H9 (cell line): ENCODE results near the gene ROBO1. TPM values are rescaled to one million over a fixed set of nuclear protein-coding genes. Genes with fewer than 3 reads are reported as not detected.

Experiments
- DNase-seq: peaks from one replicate; pipeline ENCODE4 v3.0.0-alpha.2; 2017
- H2AFZ ChIP-seq: one replicate; pipeline ENCODE4 v1.6.1; 2013; ENCODE audit warnings: mild to moderate bottlenecking, low read length, control low read depth, moderate library complexity
- H2AK5ac ChIP-seq: 2 replicates; pipeline ENCODE4 v1.6.1; 2013; ENCODE audit warnings: low read length, control low read depth, mixed read lengths; ENCODE audit not compliant: insufficient read length
- H2BK120ac ChIP-seq: one replicate; pipeline ENCODE4 v1.6.1; 2013; ENCODE audit warnings: low read depth, mild to moderate bottlenecking, low read length, control low read depth, inconsistent platforms; ENCODE audit not compliant: poor library complexity, severe bottlenecking
- H2BK12ac ChIP-seq: 2 replicates; pipeline ENCODE4 v1.6.1; 2013; ENCODE audit warnings: low read length, control low read depth, mixed read lengths, low read depth; ENCODE audit not compliant: insufficient read length
- H2BK15ac ChIP-seq: 2 replicates; pipeline ENCODE4 v1.6.1; 2013; ENCODE audit warnings: low read depth, low read length, control low read depth
- H2BK20ac ChIP-seq: one replicate; pipeline ENCODE4 v1.6.1; 2013; ENCODE audit warnings: low read depth, mild to moderate bottlenecking, low read length, control low read depth, inconsistent platforms; ENCODE audit not compliant: poor library complexity, severe bottlenecking
- H2BK5ac ChIP-seq: 2 replicates; pipeline ENCODE4 v1.6.1; 2013; ENCODE audit warnings: low read length, control low read depth, mixed read lengths; ENCODE audit not compliant: insufficient read length
- H3K14ac ChIP-seq: 2 replicates; pipeline ENCODE4 v1.6.1; 2013; ENCODE audit warnings: low read length, control low read depth; ENCODE audit not compliant: insufficient read depth
- H3K18ac ChIP-seq: 2 replicates; pipeline ENCODE4 v1.6.1; 2013; ENCODE audit warnings: low read depth, mild to moderate bottlenecking, mixed read lengths, low read length, control low read depth; ENCODE audit not compliant: insufficient read length
- H3K23ac ChIP-seq: 2 replicates; pipeline ENCODE4 v1.6.1; 2013; ENCODE audit warnings: low read length, control low read depth, mixed read lengths, low read depth; ENCODE audit not compliant: insufficient read length
- H3K23me2 ChIP-seq: 2 replicates; pipeline ENCODE4 v1.6.1; 2013; ENCODE audit warnings: low read depth, mild to moderate bottlenecking, mixed read lengths, low read length, control low read depth; ENCODE audit not compliant: insufficient read length, poor library complexity, severe bottlenecking
- H3K27ac ChIP-seq: 2 replicates; pipeline ENCODE4 v1.5.1; 2013; ENCODE audit warnings: low read length, control low read depth, mixed read lengths, low read depth; ENCODE audit not compliant: insufficient read length
- H3K27me3 ChIP-seq: 2 replicates; pipeline ENCODE4 v1.6.1; 2013; ENCODE audit warnings: low read length, control low read depth, inconsistent platforms; ENCODE audit not compliant: insufficient read depth
- H3K4ac ChIP-seq: 2 replicates; pipeline ENCODE4 v1.6.1; 2013; ENCODE audit warnings: low read depth, mild to moderate bottlenecking, control low read depth, inconsistent platforms, low read length, moderate library complexity
- H3K4me1 ChIP-seq: 2 replicates; pipeline ENCODE4 v1.6.1; 2013; ENCODE audit warnings: low read length, control low read depth, inconsistent platforms; ENCODE audit not compliant: insufficient read depth
- H3K4me2 ChIP-seq: 2 replicates; pipeline ENCODE4 v1.6.1; 2013; ENCODE audit warnings: low read length, control low read depth, mixed read lengths; ENCODE audit not compliant: insufficient read length, insufficient read depth
- H3K56ac ChIP-seq: 2 replicates; pipeline ENCODE4 v1.6.1; 2013; ENCODE audit warnings: low read depth, mild to moderate bottlenecking, mixed read lengths, low read length, control low read depth; ENCODE audit not compliant: insufficient read length
- H3K79me1 ChIP-seq: 2 replicates; pipeline ENCODE4 v1.6.1; 2013; ENCODE audit warnings: low read depth, mild to moderate bottlenecking, moderate library complexity, low read length, control low read depth, inconsistent platforms; ENCODE audit not compliant: insufficient read depth, poor library complexity, severe bottlenecking
- H3K79me2 ChIP-seq: 2 replicates; pipeline ENCODE4 v1.6.1; 2013; ENCODE audit warnings: low read length, control low read depth, inconsistent platforms; ENCODE audit not compliant: insufficient read depth
- H3K9ac ChIP-seq: 2 replicates; pipeline ENCODE4 v1.6.1; 2013; ENCODE audit warnings: low read length, control low read depth, mixed read lengths; ENCODE audit not compliant: insufficient read length; ENCODE audit errors: extremely low read depth
- H3K9me3 ChIP-seq: one replicate; pipeline ENCODE4 v1.6.1; 2013; ENCODE audit warnings: low read depth, low read length, inconsistent platforms; ENCODE audit not compliant: control insufficient read depth
- H3T11ph ChIP-seq: one replicate; pipeline ENCODE4 v1.6.1; 2013; ENCODE audit warnings: mild to moderate bottlenecking, low read length, control low read depth, inconsistent platforms
- H4K20me1 ChIP-seq: one replicate; pipeline ENCODE4 v1.6.1; 2013; ENCODE audit not compliant: control insufficient read depth, insufficient read length, insufficient read depth
- H4K5ac ChIP-seq: 2 replicates; pipeline ENCODE4 v1.6.1; 2013; ENCODE audit warnings: low read depth, mild to moderate bottlenecking, mixed read lengths, low read length, control low read depth; ENCODE audit not compliant: insufficient read length
- H4K8ac ChIP-seq: replicated peaks from 2 replicates; pipeline ENCODE4 v1.6.1; 2013; ENCODE audit warnings: low read length, control low read depth, mixed read lengths, low read depth; ENCODE audit not compliant: insufficient read length
- H4K91ac ChIP-seq: 2 replicates; pipeline ENCODE4 v1.6.1; 2013; ENCODE audit warnings: low read depth, mild to moderate bottlenecking, moderate library complexity, mixed read lengths, low read length, control low read depth; ENCODE audit not compliant: insufficient read length
- H3K27ac Mint-ChIP-seq, 3 experiments: 2 replicates in 2 of 3; 3 replicates in 1 of 3; pipeline ENCODE4 v1.8.0; 2020 to 2021; ENCODE audit warnings: mixed read lengths in 3 of 3, mild to moderate bottlenecking in 1 of 3, moderate library complexity in 1 of 3
- H3K27me3 Mint-ChIP-seq: 2 replicates; pipeline ENCODE4 v1.8.0; 2021; ENCODE audit warnings: low read depth, mild to moderate bottlenecking, moderate library complexity, mixed read lengths
- H3K36me3 Mint-ChIP-seq, 3 experiments: 2 replicates in 2 of 3; 3 replicates in 1 of 3; pipeline ENCODE4 v1.8.0; 2020 to 2021; ENCODE audit warnings: low read depth in 3 of 3, mixed read lengths in 3 of 3; ENCODE audit not compliant: insufficient read depth in 1 of 3
- H3K4me1 Mint-ChIP-seq, 2 experiments: 2 replicates each; pipeline ENCODE4 v1.8.0; 2020; ENCODE audit warnings: mixed read lengths in 2 of 2
- H3K4me3 Mint-ChIP-seq, 2 experiments: 2 replicates in 1 of 2; 3 replicates in 1 of 2; pipeline ENCODE4 v1.8.0; 2020 to 2021; ENCODE audit warnings: mild to moderate bottlenecking in 2 of 2, mixed read lengths in 2 of 2, moderate library complexity in 1 of 2
- H3K9me3 Mint-ChIP-seq, 2 experiments: 2 replicates in 1 of 2; 3 replicates in 1 of 2; pipeline ENCODE4 v1.8.0; 2020; ENCODE audit warnings: mild to moderate bottlenecking in 2 of 2, mixed read lengths in 2 of 2, moderate library complexity in 1 of 2
- CTCF ChIP-seq: fragments of 200-600 bp; sonication (generic); conservative IDR thresholded peaks from 3 replicates; pipeline ENCODE4 v1.8.0; 2021; ENCODE audit warnings: antibody characterized with exemption, mild to moderate bottlenecking
- WGBS: extraction: QIAGEN DNeasy Blood & Tissue Kit; methylation state at CpG from one replicate; pipeline ENCODE4 v1.1.7; 2013; ENCODE audit warnings: missing lambda C conversion rate, low lambda C conversion rate, mixed read lengths; ENCODE audit not compliant: insufficient read length; ENCODE audit errors: extremely low coverage; 5-methylcytosine and 5-hydroxymethylcytosine counted together
- total RNA-seq: library from RNA; stranded (reverse); gene quantifications from 2 replicates; pipeline ENCODE4 v1.2.1, GENCODE V29; 2021

ROBO1 gene
- total RNA-seq, 1 experiment from 2014 or later, result 62.7 TPM

GRCh38 chr3:78924711-78925110 is 843.1 kb downstream of the ROBO1 start:
- no peak overlapping the region for H3K14ac ChIP-seq
- no peak overlapping the region for H3K27ac ChIP-seq
- no peak overlapping the region for H4K8ac ChIP-seq
- H2AFZ ChIP-seq, result no peak overlapping the region
- no peak for DNase-seq
- H3K9me3 Mint-ChIP-seq, result no peaks in the 10 kb centered on the region
- H2AK5ac ChIP-seq, result no peak overlapping the region
- H3K4me2 ChIP-seq, result no peak overlapping the region
- TF ChIP-seq CTCF, result no peak
- H3K4me1 Mint-ChIP-seq, result no peaks in the 10 kb centered on the region
- H3K27me3 ChIP-seq, result no peaks in the 10 kb centered on the region
- H3T11ph ChIP-seq, result no peak overlapping the region
- H3K27me3 Mint-ChIP-seq, result no peaks in the 10 kb centered on the region
- H4K5ac ChIP-seq, result no peak overlapping the region
- no peak overlapping the region for H2BK12ac ChIP-seq
- no CpG with 5 or more reads among the region's 1 CpG for WGBS
- H4K91ac ChIP-seq, result no peak overlapping the region
- no peak overlapping the region for H3K9ac ChIP-seq
- H3K27ac Mint-ChIP-seq, result no peak overlapping the region
- no peak overlapping the region for H2BK20ac ChIP-seq
- no peaks in the 10 kb centered on the region; a peak in 1 of 7 replicates for H3K36me3 Mint-ChIP-seq
- H3K23ac ChIP-seq, result no peak overlapping the region
- H3K4me1 ChIP-seq, result no peaks in the 10 kb centered on the region
- 0 out of 2 replicates have a peak, but pooled peaks cover 2% of the 10 kb centered on the region for H3K79me2 ChIP-seq
- H3K56ac ChIP-seq, result no peak overlapping the region
- no peak overlapping the region for H2BK15ac ChIP-seq
- no peak overlapping the region for H3K18ac ChIP-seq
- no peak overlapping the region for H3K4ac ChIP-seq
- H3K4me3 Mint-ChIP-seq, result no peak overlapping the region
- no peak overlapping the region for H2BK5ac ChIP-seq
- H3K23me2 ChIP-seq, result no peaks in the 10 kb centered on the region
- H3K79me1 ChIP-seq, result peaks cover 3% of the 10 kb centered on the region
- H3K9me3 ChIP-seq, result no peaks in the 10 kb centered on the region
- H4K20me1 ChIP-seq, result no peaks in the 10 kb centered on the region
- no peak overlapping the region for H2BK120ac ChIP-seq
